HG03280 (cell line): ENCODE results near the gene MPST.

Experiments used
- ATAC-seq: cut with Tn5 transposase; IDR thresholded peaks from one replicate; pipeline ENCODE4 v1.9.1; 2021; ENCODE audit warnings: mild to moderate bottlenecking, moderate library complexity; ENCODE audit not compliant: unreplicated experiment

MPST gene

DNA sequence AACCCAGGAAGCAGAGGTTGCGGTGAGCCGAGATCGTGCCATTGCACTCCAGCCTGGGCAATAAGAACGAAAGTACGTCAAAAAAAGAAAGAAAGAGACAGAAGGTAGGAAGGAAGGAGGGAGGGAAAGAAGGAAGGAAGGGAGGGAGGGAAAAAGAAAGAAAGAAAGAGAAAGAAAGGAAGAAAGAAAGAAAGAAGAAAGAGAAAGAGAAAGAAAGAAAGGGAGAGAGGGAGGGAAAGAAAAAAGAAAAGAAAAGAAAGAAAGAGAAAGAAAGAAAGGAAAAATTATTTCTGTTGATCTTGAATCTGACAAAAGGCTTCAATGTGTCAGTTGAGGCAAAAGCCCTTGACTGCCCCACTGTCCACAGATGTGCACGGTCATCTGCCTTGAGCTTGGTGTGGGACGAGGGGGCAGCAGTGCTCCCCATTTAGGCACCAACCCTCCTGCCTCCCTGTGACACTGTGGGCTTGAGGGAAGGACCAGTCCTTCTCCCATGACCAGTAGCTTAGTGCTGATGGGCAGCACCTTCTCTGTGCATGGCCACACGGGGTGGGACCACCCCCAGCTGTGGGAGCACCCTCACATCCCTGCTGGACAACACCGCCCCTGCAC, 56.4 kb downstream of the MPST start:
- no peak for ATAC-seq

DNA sequence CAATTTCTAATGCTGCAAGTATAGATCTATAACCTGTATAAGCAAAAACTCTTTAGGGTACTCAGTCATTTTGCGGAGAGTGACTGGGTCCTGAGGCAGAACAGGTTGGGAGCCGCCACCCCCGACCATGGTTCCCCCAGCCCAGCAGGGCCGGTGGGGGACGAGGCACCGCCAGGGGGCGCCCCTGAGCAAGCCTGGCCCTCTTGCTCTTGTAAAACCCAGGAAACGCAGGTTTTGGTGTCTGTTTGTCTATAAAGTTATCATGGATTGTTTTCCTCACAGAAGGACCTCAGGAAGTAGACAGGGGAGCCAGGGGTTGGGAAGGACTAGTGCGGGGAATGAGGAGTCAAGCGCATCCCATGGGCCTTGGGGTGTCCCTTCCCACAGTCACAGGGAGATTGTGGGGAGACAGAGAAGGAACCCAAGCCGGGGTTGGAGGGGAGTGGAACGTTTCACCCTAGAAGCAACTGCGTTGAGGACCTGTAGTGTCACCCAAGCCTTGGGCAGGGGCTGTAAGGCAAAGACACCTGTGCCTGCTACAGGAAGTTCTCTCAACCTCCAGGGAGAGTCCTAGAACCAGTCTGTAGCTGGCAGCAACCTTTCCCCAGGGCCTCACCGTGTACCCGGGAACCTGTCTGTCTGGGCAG, 58.4 kb downstream of the MPST start:
- no peak for ATAC-seq

- no peak for ATAC-seq
These were observed 59.6 kb downstream of the MPST start for GRCh38 chr22:37079158-37079557.
